ENCODE results near the gene ATP10A.

The ATP10A gene

DNA sequence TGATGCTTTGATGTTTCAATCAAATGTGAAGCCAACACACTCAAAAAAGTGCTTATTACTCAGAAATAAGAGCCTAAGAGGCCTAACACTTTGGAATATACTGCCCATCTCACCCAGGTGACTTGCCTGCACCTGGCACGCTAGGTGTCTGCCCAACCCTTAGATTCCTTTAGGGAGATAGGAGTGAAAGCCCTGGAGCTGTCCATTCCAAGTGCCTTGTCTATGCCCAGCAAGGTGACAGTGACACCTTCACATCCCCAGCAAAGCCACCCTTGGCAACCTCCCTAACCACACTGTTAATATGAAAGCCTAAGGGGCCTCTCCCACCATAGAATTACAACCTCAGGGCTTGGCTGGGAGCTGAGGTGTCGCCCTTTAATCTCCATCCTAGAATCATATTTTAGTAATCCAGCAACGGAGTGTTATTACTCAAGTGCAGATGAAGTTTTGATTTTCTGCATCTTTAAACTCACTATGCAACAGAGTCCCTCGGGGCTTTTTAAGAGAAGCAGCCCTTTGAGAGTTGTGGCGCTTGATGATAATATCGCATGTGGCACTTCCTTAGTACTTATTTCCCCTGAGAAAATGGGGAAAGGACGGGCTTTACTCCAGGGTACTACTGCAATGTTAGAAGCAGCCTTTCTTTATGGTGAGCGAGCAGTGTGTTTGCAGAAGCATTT lies 24.8 kb downstream of the ATP10A start:
- no peak overlapping the region for H3K4me3 ChIP-seq (ENCODE audit: low read depth, low read length)
- TF ChIP-seq, protein P1, sequence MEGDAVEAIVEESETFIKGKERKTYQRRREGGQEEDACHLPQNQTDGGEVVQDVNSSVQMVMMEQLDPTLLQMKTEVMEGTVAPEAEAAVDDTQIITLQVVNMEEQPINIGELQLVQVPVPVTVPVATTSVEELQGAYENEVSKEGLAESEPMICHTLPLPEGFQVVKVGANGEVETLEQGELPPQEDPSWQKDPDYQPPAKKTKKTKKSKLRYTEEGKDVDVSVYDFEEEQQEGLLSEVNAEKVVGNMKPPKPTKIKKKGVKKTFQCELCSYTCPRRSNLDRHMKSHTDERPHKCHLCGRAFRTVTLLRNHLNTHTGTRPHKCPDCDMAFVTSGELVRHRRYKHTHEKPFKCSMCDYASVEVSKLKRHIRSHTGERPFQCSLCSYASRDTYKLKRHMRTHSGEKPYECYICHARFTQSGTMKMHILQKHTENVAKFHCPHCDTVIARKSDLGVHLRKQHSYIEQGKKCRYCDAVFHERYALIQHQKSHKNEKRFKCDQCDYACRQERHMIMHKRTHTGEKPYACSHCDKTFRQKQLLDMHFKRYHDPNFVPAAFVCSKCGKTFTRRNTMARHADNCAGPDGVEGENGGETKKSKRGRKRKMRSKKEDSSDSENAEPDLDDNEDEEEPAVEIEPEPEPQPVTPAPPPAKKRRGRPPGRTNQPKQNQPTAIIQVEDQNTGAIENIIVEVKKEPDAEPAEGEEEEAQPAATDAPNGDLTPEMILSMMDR (IDR thresholded peaks at IDR 0.05; ENCODE audit: low read depth, low read length) = no peak
- DNase-seq (ENCODE audit: low read depth, low spot score) = no peak
- in situ Hi-C loops (cut with HindIII; ENCODE audit: low sequenced_read_pairs) = no loop called here

DNA sequence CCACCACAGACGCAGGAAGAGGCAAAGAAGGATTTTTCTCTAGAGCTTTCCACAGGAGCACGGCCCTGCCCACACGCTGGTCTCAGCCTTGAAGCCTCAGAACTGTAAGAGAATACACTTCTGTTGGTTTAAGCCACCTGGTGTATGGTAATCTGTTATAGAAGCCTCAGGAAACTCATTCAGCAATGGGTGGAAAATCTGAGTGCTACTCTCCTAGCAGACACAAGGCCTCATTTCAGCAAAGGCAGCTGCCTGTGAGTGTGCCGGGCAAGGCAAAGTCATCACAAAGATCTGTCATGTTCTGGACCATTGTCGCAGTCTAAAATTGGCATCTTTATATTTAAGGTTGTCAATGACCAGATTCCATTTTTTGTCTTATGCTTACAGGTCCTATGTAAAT lies 31.0 kb downstream of the ATP10A start:
- no peak overlapping the region for H3K4me3 ChIP-seq (ENCODE audit: low read depth, low read length)
- peak; percentile 31 for DNase-seq (ENCODE audit: low read depth, low spot score)
- in situ Hi-C loops (cut with HindIII; ENCODE audit: low sequenced_read_pairs) = no loop called here
- TF ChIP-seq, protein P1 (IDR thresholded peaks at IDR 0.05; ENCODE audit: low read depth, low read length) = no peak

DNA sequence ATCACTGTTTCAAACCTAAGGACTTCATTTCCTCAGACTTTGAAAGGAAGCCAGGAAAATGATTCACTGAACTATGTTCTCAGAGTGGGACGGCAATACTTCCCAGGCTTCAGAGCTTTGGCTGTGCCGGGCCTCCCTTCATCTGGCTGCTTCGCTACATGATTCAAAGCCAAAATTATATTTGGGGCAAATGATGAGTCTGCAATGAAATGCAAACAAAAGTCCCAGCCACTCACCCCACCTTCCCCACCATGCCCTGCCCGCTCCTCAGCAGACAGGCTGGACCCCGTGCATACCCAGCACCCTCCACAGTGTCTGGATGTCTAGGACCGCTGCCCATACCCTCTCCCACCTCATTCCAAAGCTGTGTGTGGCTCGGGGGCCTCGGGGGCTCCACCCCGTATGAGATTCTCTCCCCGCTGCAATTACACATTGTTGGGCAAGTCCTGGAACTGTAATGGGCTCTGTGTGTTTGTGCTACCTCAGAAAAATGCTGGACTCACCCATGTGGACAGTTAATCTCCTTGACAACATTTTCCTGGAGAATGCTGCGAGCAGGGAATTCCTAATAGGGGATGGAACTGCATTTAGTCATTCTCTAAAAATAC lies 32.2 kb downstream of the ATP10A start:
- peak overlapping the region; percentile 10 for H3K4me3 ChIP-seq (ENCODE audit: low read depth, low read length)
- in situ Hi-C loops (cut with HindIII; ENCODE audit: low sequenced_read_pairs) = no loop called here
- DNase-seq (ENCODE audit: low read depth, low spot score) = peak; percentile 91
- TF ChIP-seq, protein P1 (IDR thresholded peaks at IDR 0.05; ENCODE audit: low read depth, low read length) = no peak

DNA sequence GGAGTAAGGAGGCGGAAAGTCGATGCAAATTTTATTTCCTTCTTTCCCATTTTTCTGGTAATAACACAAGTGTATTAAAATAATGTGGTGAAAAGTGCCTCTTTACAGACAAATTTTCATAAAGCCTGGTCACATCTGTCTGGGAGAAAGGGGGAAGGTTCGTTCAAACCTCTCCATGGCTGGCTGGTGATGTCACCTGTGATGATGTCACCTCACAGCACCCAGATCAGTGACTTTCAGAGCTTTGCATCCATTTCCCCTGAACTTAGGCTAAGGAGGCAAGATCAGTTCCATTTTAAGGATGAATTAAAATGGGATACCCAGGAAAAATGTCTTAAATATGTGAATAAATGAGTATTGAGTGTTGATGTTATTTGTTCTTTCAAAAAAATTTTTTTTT lies 34.1 kb downstream of the ATP10A start:
- no peak overlapping the region for H3K4me3 ChIP-seq (ENCODE audit: low read depth, low read length)
- TF ChIP-seq, protein P1 (IDR thresholded peaks at IDR 0.05; ENCODE audit: low read depth, low read length) = no peak
- in situ Hi-C loops (cut with HindIII; ENCODE audit: low sequenced_read_pairs) = no loop called here
- DNase-seq (ENCODE audit: low read depth, low spot score) = no peak

DNA sequence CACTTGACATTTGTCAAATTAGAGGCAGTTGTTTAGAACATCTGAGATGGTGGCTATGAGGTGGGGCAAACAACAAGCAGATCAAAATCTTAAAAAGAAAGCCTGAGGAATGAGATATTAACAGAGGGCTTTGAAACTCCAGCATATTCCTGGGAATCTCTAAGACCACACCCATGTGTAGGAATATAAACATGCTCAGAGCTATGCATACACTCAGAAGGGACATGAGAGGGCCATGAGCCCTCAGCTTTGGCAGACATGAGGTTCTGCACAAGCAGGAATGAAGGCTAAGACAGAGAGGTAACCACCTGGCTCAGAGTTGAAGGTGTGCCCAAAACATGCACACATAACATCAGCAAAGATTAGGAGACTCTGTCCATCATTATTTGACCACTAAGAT lies 37.9 kb downstream of the ATP10A start:
- TF ChIP-seq, protein P1 (IDR thresholded peaks at IDR 0.05; ENCODE audit: low read depth, low read length) = no peak
- in situ Hi-C loops (cut with HindIII; ENCODE audit: low sequenced_read_pairs) = no loop called here
- no peak for DNase-seq (ENCODE audit: low read depth, low spot score)
- no peak overlapping the region for H3K4me3 ChIP-seq (ENCODE audit: low read depth, low read length)

DNA sequence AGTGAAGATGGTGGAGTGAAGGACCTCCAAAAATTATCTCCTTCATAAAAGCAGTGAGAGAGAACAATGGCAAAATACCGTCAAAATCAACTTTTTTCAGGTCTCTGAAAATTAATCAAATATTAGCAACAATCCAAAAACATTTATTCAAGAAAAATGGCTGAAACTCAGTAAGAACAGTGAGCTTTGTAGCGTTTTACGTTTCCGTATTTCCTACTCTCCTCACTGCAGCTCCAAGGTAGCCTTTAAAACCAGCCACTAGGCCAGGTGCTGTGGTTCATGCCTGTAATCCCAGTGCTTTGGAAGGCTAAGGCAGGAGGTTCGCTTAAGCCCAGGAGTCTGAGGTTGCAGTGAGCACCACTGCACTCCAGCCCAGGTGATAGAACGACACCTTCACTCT lies 38.5 kb downstream of the ATP10A start:
- TF ChIP-seq, protein P1 (IDR thresholded peaks at IDR 0.05; ENCODE audit: low read depth, low read length) = no peak
- H3K4me3 ChIP-seq (ENCODE audit: low read depth, low read length) = no peak overlapping the region
- DNase-seq (ENCODE audit: low read depth, low spot score) = no peak
- in situ Hi-C loops (cut with HindIII; ENCODE audit: low sequenced_read_pairs) = no loop called here
